ENCODE results near the gene RABGGTA.

Gene RABGGTA

GRCh38 chr14:24300326-24300980, 29.1 kb upstream of the RABGGTA start:
- no peak for DNase-seq

GRCh38 chr14:24299255-24300191, 28.1 kb upstream of the RABGGTA start, which contains the start of the genes DHRS1 and NOP9:
TSS of gene DHRS1 (minus strand) at chr14:24299780. CDS start at chr14:24299106, 674 bp downstream.
TSS of gene NOP9 (plus strand) at chr14:24299850. CDS start at chr14:24299955, 105 bp downstream.
- DNase-seq = peak; percentile 16

DNA sequence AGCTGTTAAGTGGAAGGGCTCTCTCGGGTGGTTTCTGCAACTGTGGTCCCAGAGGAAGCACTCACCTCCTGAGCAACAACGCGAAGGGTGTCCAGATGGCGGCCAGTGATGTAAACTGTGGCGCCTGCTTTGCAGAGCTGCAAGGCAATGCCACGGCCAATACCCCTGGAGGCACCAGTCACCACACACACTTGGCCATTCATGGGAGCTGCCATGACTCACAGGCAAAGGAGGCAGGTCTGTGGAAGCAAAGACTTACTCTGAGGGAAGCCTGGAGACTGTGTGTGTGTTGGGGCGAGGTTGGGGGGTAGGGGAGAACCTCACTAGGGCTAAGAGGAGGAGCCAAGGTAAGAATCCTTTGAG, 27.5 kb upstream of the RABGGTA start:
- no peak for DNase-seq

GRCh38 chr14:24297190-24297964, 26.0 kb upstream of the RABGGTA start:
- no peak for DNase-seq

DNA sequence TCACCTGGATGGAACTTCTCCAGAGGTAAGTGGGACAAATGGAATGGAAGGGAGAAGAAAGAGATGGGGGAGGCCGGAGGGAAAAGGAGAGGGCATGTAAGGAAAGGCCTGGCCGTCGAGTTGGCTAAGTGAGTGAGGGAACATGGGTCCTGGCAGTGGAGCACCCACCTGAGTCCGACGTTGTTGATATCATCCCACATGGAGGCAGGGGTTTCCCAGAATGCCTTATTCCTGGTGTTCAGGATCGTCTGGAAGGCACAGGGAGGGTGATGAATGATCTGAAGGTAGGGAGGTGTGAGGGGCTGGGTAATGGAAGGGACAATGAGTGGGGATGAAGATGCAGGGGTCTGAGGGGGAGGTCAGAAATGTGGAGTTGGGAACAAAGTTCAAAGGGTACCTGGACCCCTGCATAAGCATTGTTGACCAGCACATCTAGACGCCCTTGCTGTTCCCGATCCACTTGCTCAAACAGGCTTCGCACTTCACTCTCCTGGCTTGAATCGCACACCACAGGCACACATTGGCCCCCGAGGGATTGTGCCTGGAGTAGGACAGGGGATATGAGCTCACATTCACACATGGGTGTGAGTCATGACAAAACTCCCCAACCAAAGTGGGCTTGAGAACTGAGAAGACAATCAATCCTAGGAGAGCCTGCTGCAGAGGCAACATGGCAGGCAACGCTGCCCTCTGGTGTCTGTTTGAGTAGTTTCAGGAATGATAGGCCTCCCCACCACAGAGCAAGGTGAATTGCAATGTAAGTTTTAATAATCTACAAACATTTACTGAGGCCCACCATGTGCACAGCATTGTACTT, 25.2 kb upstream of the RABGGTA start:
- DNase-seq = peak; percentile 3

GRCh38 chr14:24293525-24293924, 22.1 kb upstream of the RABGGTA start:
- DNase-seq = no peak

DNA sequence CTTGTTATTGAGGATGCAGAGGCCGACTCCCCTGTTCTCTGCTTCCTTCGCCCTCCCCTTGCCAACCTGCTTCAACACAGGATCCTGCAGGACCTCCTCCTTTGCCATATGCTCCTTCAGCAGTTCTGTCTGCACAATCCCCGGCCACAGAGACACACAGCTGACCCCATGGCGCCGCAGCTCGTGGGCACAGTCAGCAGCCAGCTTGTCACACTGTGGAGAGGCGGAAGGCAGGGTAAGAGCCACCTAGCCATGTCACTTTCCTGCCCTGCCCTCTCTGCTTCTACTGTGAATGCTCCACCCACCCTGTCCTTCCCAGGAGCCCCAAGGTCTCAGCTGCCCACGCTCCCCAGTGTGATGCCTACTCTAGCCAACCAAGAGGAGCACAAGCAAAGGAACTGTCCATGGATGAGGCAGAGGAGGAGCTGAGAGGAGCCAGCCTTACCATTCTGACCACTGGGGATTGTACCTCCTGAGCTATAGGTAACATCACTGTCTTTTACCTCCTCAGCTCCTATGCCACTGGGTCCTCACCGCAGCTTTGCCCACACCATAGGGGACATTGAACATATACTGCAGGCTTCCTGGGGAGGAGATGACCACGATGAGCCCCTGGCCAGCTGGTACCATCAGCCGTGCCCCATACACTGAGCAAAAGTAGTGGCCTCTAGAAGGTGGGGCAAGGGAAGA, 20.9 kb upstream of the RABGGTA start:
- no peak for DNase-seq

DNA sequence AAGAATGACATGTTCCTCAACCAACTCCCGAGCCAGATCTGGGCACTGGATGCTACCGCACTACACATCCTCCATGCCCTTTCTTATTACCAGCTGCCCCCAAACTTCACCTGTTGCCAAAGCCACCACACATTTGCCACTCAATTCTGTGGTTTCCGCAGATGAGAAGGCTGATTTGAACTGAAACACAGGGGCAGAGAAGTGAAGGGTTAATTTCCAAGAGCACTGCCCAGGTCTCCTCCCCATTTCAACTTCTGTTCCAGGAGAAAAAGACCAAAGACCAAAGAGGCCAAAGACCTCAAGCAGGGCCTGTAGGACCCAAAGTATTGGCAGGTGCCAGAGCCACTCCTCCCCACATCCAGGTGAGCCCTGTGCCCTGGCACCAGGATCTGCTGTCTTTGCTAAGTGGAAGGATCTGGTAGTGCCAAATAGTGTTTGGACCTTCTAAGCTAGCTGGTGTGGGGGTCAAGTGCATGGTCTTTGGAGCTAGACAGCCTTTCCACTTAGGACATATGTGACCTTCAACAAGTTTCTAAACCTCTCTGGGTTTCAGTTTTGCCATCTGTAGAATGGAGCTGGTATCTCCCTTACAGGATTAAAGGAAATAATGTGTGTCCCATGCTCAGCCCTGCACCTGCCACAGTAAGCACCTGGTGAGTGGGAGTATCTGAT, 20.2 kb upstream of the RABGGTA start:
- no peak for DNase-seq

DNA sequence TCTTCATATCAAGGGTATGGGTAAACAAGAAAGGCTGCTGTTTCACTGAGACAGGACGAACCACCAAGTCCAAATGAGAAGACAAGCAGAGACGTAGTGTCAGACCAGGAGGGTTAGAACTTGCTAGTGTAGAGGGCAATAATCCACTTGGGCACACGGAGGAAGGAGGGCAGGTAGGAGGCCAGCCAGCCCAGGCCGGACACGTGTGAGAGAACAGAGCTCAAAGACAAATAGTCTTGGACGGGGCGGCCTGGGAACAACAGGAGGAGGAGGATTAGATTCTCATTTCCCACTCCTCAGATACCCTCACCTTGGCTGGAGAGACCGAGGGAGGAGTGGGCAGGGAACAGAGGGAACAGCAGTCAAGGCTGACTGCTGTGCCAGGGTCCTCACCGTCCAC, 19.3 kb upstream of the RABGGTA start:
- DNase-seq = no peak

GRCh38 chr14:24289649-24290280, 18.4 kb upstream of the RABGGTA start:
- no peak for DNase-seq

DNA sequence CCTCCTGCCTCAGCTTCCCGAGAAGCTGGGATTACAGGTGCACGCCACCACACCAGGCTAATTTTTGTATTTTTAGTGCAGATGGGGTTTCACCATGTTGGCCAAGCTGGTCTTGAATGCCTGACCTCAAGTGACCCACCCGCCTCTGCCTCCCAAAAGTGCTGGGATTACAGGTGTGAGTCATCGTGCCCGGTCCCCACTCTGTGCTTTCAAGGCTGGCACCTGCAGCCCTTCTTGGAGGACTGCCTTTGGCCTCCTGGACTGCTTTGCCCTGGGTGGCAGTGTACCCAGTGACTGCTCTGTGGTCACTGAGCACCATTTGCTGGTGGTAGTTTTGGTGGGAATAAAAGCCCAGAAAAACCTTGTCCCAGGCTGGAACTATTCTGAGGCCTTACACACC, 15.6 kb upstream of the RABGGTA start:
- DNase-seq = no peak

DNA sequence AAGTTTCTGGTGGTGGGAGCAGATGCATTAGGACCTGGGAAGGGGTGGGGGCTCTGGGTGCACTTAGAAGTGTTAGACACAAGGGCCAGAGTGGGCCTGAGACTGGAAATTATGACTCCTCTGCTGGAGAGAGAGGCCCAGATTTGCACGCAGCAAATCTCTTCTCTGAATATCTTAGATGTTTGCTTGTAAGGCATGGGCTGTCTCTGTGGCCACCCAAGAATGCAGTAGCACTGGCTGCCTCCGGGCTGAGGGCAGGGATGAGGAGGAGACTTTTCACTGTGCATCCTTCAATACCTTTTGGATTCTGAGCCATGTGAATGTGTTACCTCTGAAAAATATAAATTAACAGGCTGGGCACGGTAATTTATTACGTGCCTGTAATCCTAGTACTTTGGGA, 14.0 kb upstream of the RABGGTA start:
- DNase-seq = no peak

- no peak for DNase-seq
Observed at GRCh38 chr14:24284501-24285035, 13.2 kb upstream of the RABGGTA start.

GRCh38 chr14:24283796-24284460, 12.5 kb upstream of the RABGGTA start:
- DNase-seq = no peak

DNA sequence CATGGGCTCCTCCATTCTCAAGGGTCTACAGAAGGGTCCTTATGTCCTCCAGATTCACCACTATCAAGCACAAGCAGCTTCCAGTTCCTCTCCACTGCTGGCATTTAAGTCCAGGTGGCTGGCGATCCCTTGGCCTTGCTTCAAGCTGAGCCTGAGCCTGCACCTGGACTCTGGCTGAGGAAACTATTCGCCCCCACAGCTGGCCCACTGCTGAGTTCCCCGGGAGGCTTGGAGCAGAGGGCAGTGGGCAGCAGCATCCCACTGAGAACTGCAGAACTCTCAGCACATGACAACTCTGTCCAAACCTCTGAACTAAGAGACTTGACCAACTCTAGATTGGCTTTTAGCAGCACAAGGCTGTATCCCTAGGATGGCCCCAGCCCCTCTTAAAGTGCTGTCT, 11.3 kb upstream of the RABGGTA start:
- no peak for DNase-seq

DNA sequence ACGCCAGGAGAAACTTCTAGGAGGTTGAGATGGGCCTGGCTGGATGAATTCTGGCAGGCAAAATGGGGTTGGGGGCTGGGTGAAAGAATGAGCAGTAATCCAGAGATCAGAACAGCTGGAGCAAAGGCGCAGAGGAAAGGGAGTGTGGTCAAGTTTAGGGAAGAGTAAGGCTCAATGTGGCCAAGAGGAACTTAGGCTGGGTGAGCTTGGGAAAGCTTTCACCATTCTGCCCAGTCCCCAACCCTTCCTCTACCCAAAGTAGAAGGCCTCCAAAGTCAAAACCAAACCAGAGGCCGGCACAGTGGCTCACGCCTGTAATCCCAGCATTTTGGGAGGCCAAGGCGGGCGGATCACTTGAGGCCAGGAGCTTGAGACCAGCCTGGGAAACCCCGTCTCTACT, 10.2 kb upstream of the RABGGTA start:
- DNase-seq = no peak

DNA sequence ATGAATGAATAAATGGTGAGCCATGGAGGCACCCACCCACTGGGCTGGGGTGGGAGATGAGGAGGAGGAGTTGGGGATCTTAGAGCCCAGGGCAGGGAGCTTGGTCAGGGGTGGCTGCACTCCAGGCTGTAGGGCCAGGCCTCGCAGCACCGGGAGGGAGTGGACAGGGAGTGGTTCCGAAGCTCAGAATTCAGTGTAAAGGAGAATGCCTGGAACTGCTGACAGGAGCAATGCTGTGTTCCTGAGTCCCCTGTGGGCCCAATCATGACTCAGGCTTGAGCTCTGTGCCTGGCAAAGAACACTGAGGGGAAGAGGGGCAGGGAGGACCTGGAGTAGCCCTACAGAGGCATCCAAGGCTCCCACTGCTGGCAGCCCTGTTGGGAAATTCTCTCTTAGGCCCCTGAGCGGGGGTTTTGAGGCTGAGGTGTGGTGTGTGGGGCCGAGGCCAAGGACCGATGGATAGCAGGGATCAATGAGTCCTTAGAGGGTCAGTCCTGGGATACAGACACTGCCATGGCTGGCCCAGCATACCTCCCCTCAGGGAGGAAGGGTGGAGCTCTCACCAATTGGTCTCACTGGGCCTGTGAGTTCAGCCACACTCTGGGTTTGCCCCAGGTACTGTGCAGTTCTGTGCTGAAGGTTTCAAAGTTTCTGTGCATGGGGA, 9.5 kb upstream of the RABGGTA start:
- no peak for DNase-seq

- no peak for DNase-seq
Observed at GRCh38 chr14:24279301-24280186, 8.1 kb upstream of the RABGGTA start.
